Activated gamma-delta T cell (primary cell): Measurements from ENCODE around the gene IER5.

Experiments
- DNase-seq: peaks from one replicate; lab custom pipeline; 2025; lab: John Stamatoyannopoulos, UW

IER5 gene

GRCh38 chr1:181099152-181100014 lies 10.9 kb downstream of the IER5 start:
- DNase-seq = no peak

DNA sequence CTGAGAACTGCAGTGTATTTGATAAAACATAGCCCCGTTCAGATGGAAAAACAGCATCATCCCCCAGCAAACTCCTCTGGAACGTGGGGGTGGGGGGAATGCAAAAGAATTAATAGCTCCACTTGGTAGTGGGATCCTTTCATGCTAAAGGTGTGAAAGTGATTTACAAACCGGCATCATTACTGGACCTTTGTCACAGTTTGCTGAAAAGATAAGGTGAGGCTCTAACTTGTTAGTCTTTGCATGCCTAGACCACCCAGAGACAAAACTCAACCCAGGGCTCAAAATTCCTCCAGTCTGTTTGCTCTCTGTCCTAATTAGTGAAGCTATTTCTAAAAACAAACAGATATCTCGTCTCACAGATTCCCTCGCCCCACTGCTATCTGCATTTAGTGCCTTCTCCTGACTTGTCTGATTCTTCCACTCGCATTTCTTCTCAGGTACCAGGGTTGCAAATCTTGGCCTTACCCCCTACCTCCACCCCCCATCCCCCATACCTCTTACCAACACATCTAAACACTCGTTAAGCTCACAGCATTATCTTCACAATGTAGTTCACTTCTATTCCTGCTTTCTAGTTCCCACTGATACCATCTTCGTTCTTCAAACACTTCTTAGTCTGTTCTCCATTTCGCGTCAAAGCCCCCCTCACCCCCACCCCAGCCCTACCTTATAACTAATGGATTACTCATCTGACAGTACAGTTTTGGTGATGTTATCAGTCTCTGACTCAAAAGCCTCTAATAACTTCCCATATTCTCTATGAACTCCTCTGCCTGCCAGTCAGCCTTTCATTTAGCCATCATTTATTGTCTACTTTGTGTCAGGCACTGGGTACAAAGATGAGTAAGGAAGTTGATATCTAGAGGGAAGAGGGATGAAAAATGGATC lies 11.8 kb downstream of the IER5 start:
- DNase-seq = no peak

DNA sequence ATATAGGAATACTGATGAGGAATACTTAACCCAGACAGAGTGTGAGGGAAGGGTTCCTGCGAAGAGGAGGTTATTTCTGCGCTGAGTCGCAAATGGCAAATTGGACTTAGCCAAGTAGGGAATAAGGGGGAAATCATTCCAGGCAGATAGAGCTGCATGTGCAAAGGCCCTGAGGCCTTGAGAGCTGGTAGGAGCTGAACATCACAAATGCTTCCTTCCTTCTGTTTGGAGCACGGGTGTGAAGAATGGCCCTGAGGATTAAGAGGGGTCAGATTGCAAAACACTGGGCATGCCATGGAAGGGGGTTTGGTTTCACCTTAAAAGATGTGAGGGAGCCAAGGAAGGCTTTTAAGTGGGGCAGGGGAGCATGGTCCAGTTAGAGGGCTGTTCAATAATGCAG lies 12.4 kb downstream of the IER5 start:
- DNase-seq = no peak

GRCh38 chr1:181101581-181102226 lies 13.2 kb downstream of the IER5 start:
- no peak for DNase-seq

GRCh38 chr1:181102841-181103240 lies 14.3 kb downstream of the IER5 start:
- DNase-seq = no peak

- no peak for DNase-seq
Measured at GRCh38 chr1:181103399-181103798, 14.9 kb downstream of the IER5 start.

DNA sequence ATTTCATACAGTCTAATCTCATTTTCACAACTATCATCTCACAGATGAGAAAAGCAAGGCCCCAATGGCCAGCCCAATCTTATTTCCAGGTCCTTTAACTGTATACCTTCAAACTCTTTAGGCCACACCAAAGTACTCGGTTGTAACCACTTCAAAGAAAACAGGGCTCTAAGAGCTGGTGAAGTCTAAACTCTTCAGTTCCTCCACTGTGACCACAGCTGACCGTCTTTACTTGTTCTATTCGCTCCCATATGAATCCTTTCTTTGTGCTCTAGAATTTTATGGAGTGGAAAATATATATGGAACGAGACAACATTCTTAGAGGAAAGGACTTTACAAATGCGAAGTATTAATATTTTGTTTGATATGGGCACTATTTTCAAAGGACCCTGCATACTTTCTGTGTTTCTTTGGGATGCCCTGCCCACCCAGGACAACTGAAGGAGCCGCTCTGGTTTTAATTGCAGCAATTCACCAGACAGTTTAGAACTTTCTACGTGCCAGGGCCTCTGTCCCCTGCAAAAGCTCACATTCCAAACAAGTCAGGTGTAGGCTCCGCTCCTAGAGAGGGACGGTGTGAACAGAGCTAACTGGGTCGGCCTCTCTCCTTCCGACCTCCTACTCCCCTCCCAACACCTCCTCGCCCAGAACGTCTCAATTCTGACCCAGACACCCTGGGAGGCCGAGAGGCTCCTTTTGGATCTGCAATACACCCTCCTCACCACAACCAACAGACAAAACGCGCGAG lies 15.7 kb downstream of the IER5 start:
- DNase-seq = no peak

DNA sequence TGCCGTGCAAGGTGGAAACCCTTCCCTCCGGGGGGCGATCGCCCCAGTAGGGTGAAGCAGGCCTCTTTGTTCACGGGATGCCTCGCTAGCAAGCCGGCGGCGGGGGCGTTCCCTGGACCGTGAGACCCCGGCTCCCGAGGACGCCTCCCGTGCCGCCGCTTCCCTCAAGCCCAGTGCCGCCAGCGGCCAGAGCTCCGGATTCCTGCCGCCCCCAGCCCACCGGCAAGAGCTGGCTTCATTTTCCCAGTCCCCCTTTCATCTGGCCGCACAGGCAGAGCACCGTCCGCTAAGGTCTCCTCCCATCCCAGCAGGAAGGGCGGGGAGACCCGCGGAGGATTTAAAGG lies 16.3 kb downstream of the IER5 start:
- DNase-seq = peak; percentile 49

DNA sequence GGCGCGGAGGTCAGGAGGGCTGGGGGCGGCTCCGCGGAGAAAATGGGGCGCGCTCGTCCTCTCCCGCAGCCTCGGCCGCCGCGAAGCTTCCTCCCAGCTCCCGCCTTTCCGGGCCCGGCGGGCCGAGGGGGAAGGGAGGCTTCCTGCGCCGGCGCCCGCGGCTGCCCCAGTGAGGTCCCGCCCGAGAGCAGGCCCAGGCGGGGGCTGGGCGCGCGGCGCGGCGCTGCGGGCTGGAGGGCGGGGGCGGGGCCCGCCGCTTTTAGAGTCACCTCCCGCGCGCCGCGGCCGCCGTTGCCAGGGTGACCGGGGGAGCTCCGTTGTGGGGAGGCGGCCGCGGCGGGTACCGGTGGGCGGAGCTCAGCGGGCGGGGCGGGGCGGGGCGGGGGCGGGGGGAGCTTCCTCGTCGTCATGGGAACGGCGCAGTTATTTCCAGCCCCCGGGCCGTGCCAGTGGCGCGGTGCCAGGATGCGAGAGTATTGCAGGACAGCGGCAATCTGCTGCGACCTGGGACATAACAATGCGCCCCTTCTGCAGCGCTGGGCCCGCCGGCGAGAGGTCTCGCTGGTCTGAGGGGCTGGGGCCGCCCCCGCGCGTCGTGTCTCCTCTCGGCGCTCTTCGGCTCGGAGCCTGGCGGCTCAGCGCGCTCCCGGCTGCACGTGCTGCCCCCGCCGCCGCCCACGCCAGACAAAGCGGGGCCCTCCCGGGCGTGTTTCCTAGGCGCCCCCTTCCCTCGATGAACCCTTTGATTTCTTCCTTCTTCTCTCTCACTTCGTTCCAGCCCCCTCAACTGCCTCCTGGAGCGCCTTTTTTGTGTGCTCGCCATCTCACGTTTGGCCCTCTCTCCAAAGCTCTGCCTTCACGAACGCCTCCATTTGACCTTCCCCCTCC lies 16.9 kb downstream of the IER5 start:
- DNase-seq = peak; percentile 97

GRCh38 chr1:181106022-181106312 lies 17.5 kb downstream of the IER5 start:
- DNase-seq = no peak

DNA sequence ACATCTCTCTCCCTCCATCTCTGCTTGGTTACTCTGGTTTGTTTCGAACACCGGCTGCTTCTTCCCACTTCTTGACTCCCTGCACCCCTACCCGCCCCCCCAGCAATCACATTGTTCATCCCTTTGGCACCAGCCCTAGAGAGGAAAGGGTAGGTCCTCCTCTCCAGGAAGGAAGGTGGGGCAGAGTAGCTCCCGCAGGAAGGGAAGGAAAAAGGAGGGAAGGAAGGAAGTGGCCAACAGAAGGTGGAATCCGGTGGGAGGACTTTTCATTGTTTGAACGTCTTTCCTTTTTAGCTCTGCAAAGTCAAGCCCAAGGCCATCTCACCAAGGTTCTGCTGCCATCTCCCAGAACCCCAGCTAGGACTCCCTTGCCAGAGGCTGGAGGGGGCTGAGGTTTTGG lies 18.0 kb downstream of the IER5 start:
- no peak for DNase-seq

DNA sequence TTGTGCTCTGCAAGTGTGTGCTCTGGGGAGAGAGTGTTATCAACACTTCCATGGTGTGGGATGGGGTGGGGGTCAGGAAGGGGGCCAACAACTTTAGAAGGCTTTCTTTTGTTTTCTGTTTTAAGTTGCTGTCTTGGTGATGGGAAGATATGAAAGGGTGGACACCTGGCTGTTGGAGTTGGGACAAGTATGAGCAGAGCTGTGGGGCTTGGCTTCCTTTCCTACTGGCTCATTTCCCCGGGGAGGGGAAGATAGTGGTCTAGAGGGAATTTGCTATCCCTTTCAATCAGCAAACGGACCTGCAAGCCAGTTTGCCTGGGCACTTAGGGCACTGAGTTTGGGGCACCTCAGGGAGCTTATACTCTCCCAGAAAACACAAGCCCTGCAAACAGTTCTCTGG lies 19.2 kb downstream of the IER5 start:
- no peak for DNase-seq

- no peak for DNase-seq
Measured at GRCh38 chr1:181108304-181108867, 19.9 kb downstream of the IER5 start.

GRCh38 chr1:181110013-181110412 lies 21.5 kb downstream of the IER5 start:
- DNase-seq = no peak

DNA sequence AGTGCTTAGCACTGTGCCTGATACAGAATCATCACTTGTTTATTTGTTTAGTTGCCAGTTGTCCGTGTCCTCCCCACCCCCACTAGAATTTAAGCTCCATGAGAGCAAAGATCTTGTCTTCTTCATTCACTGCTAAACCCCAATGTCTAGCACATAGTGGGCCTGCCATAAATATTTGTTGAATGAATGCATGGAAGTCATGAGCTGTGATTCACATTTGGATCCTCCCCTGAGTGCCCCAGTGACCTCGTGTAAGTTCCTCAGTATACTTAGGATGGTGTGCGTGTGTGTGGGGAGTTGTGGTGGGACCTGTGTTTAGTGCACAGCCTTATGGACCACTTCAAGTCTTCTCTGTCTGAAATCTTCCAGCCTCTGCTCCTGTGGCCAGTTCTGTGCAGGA lies 23.1 kb downstream of the IER5 start:
- no peak for DNase-seq

- DNase-seq = no peak
Measured at GRCh38 chr1:181112071-181112929, 23.8 kb downstream of the IER5 start.

DNA sequence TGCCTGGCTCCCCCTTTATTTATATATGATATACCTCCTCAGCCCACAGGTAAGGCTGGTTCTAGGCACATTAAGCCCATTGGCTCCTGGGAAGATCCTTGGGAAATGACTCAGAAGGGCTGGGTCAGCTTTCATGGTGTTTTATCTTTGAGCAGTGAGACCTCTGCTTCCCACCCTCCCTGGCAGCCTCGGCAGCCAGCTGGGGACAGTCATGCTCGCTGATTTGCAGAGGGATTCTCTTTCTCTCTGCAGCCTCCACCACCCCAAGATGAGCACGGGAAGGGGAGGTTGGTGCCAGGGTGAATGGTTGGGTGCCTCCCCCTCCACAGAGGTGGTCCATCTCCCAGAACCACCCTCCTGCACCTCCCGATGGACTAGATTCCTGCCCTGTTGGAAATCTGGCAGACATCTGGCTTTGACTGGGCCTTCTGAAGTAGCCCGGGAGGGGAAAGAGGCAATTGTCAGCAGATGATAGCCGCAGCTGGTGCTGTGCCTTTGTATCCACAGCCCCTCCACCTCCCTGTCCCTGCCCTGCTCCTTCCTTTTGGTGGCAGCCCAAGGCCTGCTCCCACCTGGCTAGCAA lies 24.6 kb downstream of the IER5 start:
- no peak for DNase-seq

DNA sequence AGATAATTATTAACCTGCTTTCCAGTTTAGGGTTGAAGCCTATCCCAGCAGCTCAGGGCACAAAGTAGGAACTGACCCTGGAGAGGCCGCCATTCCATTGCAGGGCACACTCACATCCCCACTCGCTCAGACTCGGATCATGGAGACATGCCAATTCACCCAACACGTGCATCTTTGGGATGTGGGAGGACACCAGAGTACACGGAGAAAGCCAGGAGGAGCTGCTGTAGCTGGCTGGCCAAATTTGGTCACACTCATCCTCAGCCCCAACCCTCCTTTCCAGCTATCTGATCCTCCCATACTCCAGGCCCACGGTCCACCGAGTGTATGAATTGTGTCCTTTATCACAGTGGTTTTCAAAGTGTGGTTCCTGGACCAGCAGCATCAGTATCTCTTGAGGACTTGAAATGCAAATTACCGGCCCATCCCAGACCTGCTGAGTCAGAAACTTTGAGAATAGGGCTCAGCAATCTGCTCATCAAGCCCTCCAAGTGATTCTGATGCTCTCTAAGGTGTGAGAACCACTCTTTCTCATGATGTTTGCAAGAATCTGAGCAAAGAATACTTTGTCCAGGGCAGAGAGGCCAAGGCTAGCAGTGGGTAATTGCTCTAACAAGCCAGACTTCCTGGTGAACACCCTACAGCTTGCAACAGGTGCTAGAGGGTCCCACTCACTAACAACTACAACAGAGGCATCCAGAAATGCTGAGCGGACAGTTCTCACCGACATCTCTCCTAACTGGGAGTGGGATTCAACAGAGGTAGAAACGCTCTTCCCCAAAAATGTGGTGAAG lies 26.3 kb downstream of the IER5 start:
- no peak for DNase-seq

DNA sequence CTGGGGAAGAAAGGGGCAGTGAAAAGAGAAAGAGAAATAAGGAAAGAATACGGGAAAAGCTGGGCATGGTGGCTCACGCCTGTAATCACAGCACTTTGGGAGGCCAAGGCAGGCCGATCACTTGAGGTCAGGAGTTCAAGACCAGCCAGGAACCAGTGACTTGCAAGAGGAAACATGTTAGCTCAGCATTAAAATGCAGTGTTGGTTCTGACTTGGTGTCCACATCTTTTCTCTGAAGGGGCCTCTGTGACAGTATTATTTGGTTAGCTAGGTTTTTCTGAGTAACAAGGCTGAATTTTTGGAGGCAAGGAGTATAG lies 26.8 kb downstream of the IER5 start:
- no peak for DNase-seq
